ENCODE results near the gene SLC1A2. TPM values are rescaled to one million over a fixed set of nuclear protein-coding genes. Genes with fewer than 3 reads are reported as not detected.

Gene SLC1A2
- total and polyA plus RNA-seq, 4 donors = 0.35 to 17.0 (median 1.1) TPM

- H3K36me3 ChIP-seq (ENCODE audit: control insufficient read depth in 4 of 4, insufficient read depth in 4 of 4, low read length in 4 of 4) = no peaks in the 10 kb centered on the region
- H3K4me3 ChIP-seq = no peak overlapping the region
- no peak overlapping the region for H3K9ac ChIP-seq (ENCODE audit: insufficient read depth in 1 of 2, low read length in 2 of 2)
- H3K9me3 ChIP-seq (ENCODE audit: control insufficient read depth in 4 of 4, insufficient read depth in 3 of 4, low read length in 3 of 4) = no peaks in the 10 kb centered on the region
- 67 to 82% methylated on average over 9 of the region's 9 CpGs for WGBS, 2 donors
- H3K27me3 ChIP-seq (ENCODE audit: control insufficient read depth in 3 of 3, insufficient read depth in 3 of 3, low read length in 2 of 3) = peaks cover 0 to 4% (median 0%) of the 10 kb centered on the region in 3 donors
- ATAC-seq (ENCODE audit: insufficient read depth, low FRiP score) = no peak
- TF ChIP-seq CTCF (IDR thresholded peaks at IDR 0.05; ENCODE audit: control extremely low read depth, extremely low read depth) = no peak
- H3K27ac ChIP-seq (ENCODE audit: low read depth in 1 of 2, low read length in 1 of 2) = no peak overlapping the region
- peaks cover 0 to 4% (median 2%) of the 10 kb centered on the region in 5 donors for H3K4me1 ChIP-seq (ENCODE audit: control insufficient read depth in 5 of 5, insufficient read depth in 5 of 5, low read length in 5 of 5)
- DNase-seq = peak in 1 of 3 donors; percentile 57
Measured at GRCh38 chr11:35402751-35403660, 16.4 kb downstream of the SLC1A2 start.

- no peak overlapping the region for H3K9ac ChIP-seq (ENCODE audit: insufficient read depth in 1 of 2, low read length in 2 of 2)
- WGBS, 2 donors = 50 to 73% methylated on average over 1 of the region's 1 CpG
Measured at GRCh38 chr11:35398881-35399280, 20.5 kb downstream of the SLC1A2 start.

GRCh38 chr11:35394941-35395340 is 24.4 kb downstream of the SLC1A2 start:
- peaks cover 0 to 5% (median 0%) of the 10 kb centered on the region in 5 donors for H3K4me1 ChIP-seq (ENCODE audit: control insufficient read depth in 5 of 5, insufficient read depth in 5 of 5, low read length in 5 of 5)
- TF ChIP-seq CTCF (IDR thresholded peaks at IDR 0.05; ENCODE audit: control extremely low read depth, extremely low read depth) = no peak
- no peaks in the 10 kb centered on the region for H3K36me3 ChIP-seq (ENCODE audit: control insufficient read depth in 4 of 4, insufficient read depth in 4 of 4, low read length in 4 of 4)
- ATAC-seq (ENCODE audit: insufficient read depth, low FRiP score) (no peak), DNase-seq (no peak)
- H3K9me3 ChIP-seq (ENCODE audit: control insufficient read depth in 4 of 4, insufficient read depth in 3 of 4, low read length in 3 of 4) = no peaks in the 10 kb centered on the region
- no peak overlapping the region for H3K9ac ChIP-seq (ENCODE audit: insufficient read depth in 1 of 2, low read length in 2 of 2)
- H3K27me3 ChIP-seq (ENCODE audit: control insufficient read depth in 3 of 3, insufficient read depth in 3 of 3, low read length in 2 of 3) = no peaks in the 10 kb centered on the region
- no peak overlapping the region for H3K4me3 ChIP-seq
- no peak overlapping the region for H3K27ac ChIP-seq (ENCODE audit: low read depth in 1 of 2, low read length in 1 of 2)
- 85 to 96% methylated on average over 5 of the region's 5 CpGs for WGBS, 2 donors

More at GRCh38 chr11:35398881-35399280, 20.5 kb downstream of the SLC1A2 start:
- ATAC-seq (ENCODE audit: insufficient read depth, low FRiP score) (no peak), DNase-seq (no peak)
- Histone ChIP-seq H3K27ac (ENCODE audit: low read depth in 1 of 2, low read length in 1 of 2) (no peak overlapping the region), H3K36me3 (ENCODE audit: control insufficient read depth in 4 of 4, insufficient read depth in 4 of 4, low read length in 4 of 4) (no peaks in the 10 kb centered on the region), H3K4me1 (ENCODE audit: control insufficient read depth in 5 of 5, insufficient read depth in 5 of 5, low read length in 5 of 5) (peaks cover 0 to 3% (median 0%) of the 10 kb centered on the region in 5 donors), H3K9me3 (ENCODE audit: control insufficient read depth in 4 of 4, insufficient read depth in 3 of 4, low read length in 3 of 4) (no peaks in the 10 kb centered on the region), H3K4me3 (no peak overlapping the region), H3K27me3 (ENCODE audit: control insufficient read depth in 3 of 3, insufficient read depth in 3 of 3, low read length in 2 of 3) (no peaks in the 10 kb centered on the region)
- no peak for TF ChIP-seq CTCF (IDR thresholded peaks at IDR 0.05; ENCODE audit: control extremely low read depth, extremely low read depth)

All from lung (tissue), 12 donors.